K562 (cell line): Measurements from ENCODE around the gene OR4D9. TPM values are rescaled to one million over a fixed set of nuclear protein-coding genes. Genes with fewer than 3 reads are reported as not detected.

ENCODE experiments used
- CHD4 ChIP-seq: fragments of 200-600 bp; sonication (generic); IDR thresholded peaks from 3 replicates; pipeline ENCODE4 v1.6.1; 2012; ENCODE audit warnings: low read depth, mild to moderate bottlenecking, mixed read lengths, low read length, inconsistent platforms; ENCODE audit not compliant: insufficient read depth, insufficient replicate concordance, poor library complexity, severe bottlenecking
- CTCFL ChIP-seq: IDR thresholded peaks from 2 replicates; pipeline ENCODE4 v1.6.1; 2011; ENCODE audit warnings: borderline replicate concordance, low read depth, mild to moderate bottlenecking, moderate library complexity, low read length; ENCODE audit not compliant: insufficient read depth, poor library complexity, severe bottlenecking
- CUX1 ChIP-seq: fragments of 200-800 bp; sonication (Bioruptor generic); IDR thresholded peaks from 2 replicates; pipeline ENCODE4 v1.6.1; 2016; ENCODE audit warnings: missing genetic modification characterization, missing compliant biosample characterization
- JUN ChIP-seq, 2 experiments: sonication (generic) in 1 of 2; formaldehyde crosslinking in 1 of 2; IDR thresholded peaks; 2 replicates each; pipeline versions ENCODE4 v1.6.1 to v1.8.0; 2012 to 2022; ENCODE audit warnings: borderline replicate concordance in 2 of 2, mild to moderate bottlenecking in 2 of 2, improper control_type of control experiment in 1 of 2, low read depth in 1 of 2, low read length in 1 of 2, missing genetic modification reagents in 1 of 2
- LCOR ChIP-seq: sonication (generic); formaldehyde crosslinking; IDR thresholded peaks from 2 replicates; pipeline ENCODE4 v1.8.0; 2022; ENCODE audit warnings: mild to moderate bottlenecking, missing genetic modification reagents
- MTA3 ChIP-seq: fragments of 450-650 bp; formaldehyde crosslinking; IDR thresholded peaks from 2 replicates; pipeline ENCODE4 v1.6.1; 2017; ENCODE audit warnings: mild to moderate bottlenecking, borderline replicate concordance
- NR2C1 ChIP-seq, 2 experiments: fragments of 450-650 bp; IDR thresholded peaks; 2 replicates each; pipeline ENCODE4 v1.6.1; 2017; ENCODE audit warnings: mild to moderate bottlenecking in 2 of 2, antibody characterized with exemption in 1 of 2, inconsistent platforms in 1 of 2, missing compliant biosample characterization in 1 of 2, missing genetic modification characterization in 1 of 2
- NR2F6 ChIP-seq: fragments of 450-650 bp; formaldehyde crosslinking; IDR thresholded peaks from 2 replicates; pipeline ENCODE4 v1.4.0; 2020; ENCODE audit warnings: mild to moderate bottlenecking
- SIN3A ChIP-seq, 2 experiments: fragments of 150-350 bp in 1 of 2; IDR thresholded peaks; 2 replicates each; pipeline ENCODE4 v1.6.1; 2011 to 2016; ENCODE audit warnings: borderline replicate concordance in 2 of 2, low read depth in 2 of 2, low read length in 2 of 2, mild to moderate bottlenecking in 2 of 2, moderate library complexity in 2 of 2; ENCODE audit not compliant: control insufficient read depth in 1 of 2
- TCF3 ChIP-seq: sonication (generic); formaldehyde crosslinking; IDR thresholded peaks from 2 replicates; pipeline ENCODE4 v1.4.0; 2020; ENCODE audit warnings: mild to moderate bottlenecking, missing genetic modification reagents
- ZC3H8 ChIP-seq: fragments of 450-650 bp; IDR thresholded peaks from 2 replicates; pipeline ENCODE4 v1.6.1; 2017
- polyA plus RNA-seq, 8 experiments: library from polyadenylated mRNA; depleted of rRNA in 4 of 8; stranded (reverse) in 5 of 8; unstranded in 3 of 8; fragments of >200 nt; fragmentation: Nextera tagmentation in 2 of 8; fragmentation: Illumina TruSeq in 1 of 8; extraction: Ambion mirVana in 2 of 8; extraction: Trizol in 1 of 8; gene quantifications; 2 replicates each; pipeline versions ENCODE4 v1.2.1 to v1.2.3, GENCODE V29; 2011 to 2014; ENCODE audit warnings: inconsistent platforms in 1 of 8, missing spikeins in 1 of 8
- total RNA-seq, 7 experiments: library from RNA; depleted of rRNA in 6 of 7; stranded (reverse); fragments of >200 nt in 6 of 7; fragmentation: Illumina TruSeq in 2 of 7; extraction: Trizol in 2 of 7; gene quantifications; 2 replicates each; pipeline versions ENCODE4 v1.2.1 to v1.2.3, GENCODE V29; 2011 to 2021; ENCODE audit warnings: low replicate concordance in 1 of 7
- TF ChIP-seq, protein P1 (sequence below): fragments of 450-650 bp; conservative IDR thresholded peaks from 2 replicates; pipeline ENCODE4 v1.6.1; 2016; ENCODE audit warnings: missing genetic modification characterization, low read depth, mild to moderate bottlenecking, control low read depth, missing compliant biosample characterization
- TF ChIP-seq, protein P2 (sequence below): IDR thresholded peaks from 2 replicates; pipeline ENCODE4 v1.6.1; 2012; ENCODE audit warnings: low read depth, low read length, improper control_type of control experiment, borderline replicate concordance

Gene OR4D9
- total and polyA plus RNA-seq, 9 of the 15 experiments (the other 6 are each of a cell fraction or from before 2014, with no cell fraction given) = not detected

DNA sequence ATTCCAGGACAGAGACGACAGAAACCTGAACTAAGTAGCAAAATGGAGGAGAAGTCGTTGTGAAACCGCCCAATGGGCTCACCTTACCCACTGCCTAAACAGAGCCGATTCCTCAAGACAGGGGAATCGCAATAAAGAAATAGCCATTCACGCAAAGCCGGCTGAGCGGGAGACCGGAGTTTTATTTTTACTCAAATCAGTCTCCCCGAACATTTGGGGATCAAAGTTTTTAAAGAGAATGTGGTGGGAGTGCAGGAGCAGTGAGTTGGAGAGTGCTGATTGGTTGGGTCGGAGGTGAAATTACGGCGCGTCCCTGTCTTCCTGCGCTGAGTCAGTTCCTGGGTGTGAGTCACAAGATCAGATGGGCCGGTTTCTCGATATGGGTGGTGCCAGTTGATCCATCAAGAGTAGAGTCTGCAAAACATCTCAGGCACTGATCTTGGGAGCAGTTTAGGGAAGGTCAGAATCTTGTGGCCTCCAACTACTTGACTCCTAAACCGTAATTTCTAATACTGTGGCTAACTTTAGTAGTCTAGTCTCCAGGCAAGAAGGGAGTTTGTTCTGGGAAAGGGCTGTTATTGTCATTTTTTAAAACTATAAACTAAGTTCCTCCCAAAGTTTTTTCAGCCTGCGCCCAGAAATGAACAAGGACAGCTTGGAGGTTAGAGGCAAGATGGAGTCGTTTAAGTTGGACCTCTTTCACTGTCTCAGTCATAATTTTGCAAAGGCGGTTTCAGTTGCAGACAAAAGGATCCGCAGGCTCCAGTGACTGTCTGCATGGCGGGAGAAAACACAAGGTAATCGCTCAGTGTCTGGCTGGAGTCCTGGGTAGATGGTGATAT is 34.1 kb downstream of the OR4D9 start (continued):
- no peak for TF ChIP-seq CTCFL
- TF ChIP-seq CUX1 (CRISPR knock-in tag) = no peak
- TF ChIP-seq, protein P1, sequence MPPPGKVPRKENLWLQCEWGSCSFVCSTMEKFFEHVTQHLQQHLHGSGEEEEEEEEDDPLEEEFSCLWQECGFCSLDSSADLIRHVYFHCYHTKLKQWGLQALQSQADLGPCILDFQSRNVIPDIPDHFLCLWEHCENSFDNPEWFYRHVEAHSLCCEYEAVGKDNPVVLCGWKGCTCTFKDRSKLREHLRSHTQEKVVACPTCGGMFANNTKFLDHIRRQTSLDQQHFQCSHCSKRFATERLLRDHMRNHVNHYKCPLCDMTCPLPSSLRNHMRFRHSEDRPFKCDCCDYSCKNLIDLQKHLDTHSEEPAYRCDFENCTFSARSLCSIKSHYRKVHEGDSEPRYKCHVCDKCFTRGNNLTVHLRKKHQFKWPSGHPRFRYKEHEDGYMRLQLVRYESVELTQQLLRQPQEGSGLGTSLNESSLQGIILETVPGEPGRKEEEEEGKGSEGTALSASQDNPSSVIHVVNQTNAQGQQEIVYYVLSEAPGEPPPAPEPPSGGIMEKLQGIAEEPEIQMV = no peak; the same call in 1 of the 2 replicates
- TF ChIP-seq CHD4 = no peak
- TF ChIP-seq MTA3 = peak; percentile 90
- 0 out of 4 replicates have a peak, but pooled peaks of 1 of the 2 experiments have one; percentile 21 for TF ChIP-seq SIN3A (IDR thresholded peaks at IDR 0.05; ENCODE audit: borderline replicate concordance in 2 of 2, control insufficient read depth in 1 of 2, low read depth in 2 of 2, low read length in 2 of 2)
- TF ChIP-seq, protein P2, sequence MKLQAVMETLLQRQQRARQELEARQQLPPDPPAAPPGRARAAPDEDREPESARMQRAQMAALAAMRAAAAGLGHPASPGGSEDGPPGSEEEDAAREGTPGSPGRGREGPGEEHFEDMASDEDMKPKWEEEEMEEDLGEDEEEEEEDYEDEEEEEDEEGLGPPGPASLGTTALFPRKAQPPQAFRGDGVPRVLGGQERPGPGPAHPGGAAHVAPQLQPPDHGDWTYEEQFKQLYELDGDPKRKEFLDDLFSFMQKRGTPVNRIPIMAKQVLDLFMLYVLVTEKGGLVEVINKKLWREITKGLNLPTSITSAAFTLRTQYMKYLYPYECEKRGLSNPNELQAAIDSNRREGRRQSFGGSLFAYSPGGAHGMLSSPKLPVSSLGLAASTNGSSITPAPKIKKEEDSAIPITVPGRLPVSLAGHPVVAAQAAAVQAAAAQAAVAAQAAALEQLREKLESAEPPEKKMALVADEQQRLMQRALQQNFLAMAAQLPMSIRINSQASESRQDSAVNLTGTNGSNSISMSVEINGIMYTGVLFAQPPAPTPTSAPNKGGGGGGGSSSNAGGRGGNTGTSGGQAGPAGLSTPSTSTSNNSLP = peak; percentile 85
- peak; percentile 77 for TF ChIP-seq NR2C1 (IDR thresholded peaks at IDR 0.05)
- peak; percentile 54 for TF ChIP-seq NR2C1 (tag; IDR thresholded peaks at IDR 0.05)
- TF ChIP-seq TCF3 = no peak; the same call in 1 of the 2 replicates
- 0 out of 2 replicates have a peak, but pooled peaks have one; percentile 16 for TF ChIP-seq LCOR (CRISPR knock-in tag)
- peak; percentile 98 for TF ChIP-seq JUN (IDR thresholded peaks at IDR 0.05; ENCODE audit: borderline replicate concordance, low read depth, low read length)
- TF ChIP-seq JUN (CRISPR knock-in tag; IDR thresholded peaks at IDR 0.05; ENCODE audit: borderline replicate concordance) = no peak
- TF ChIP-seq ZC3H8 = peak; percentile 56; the same call in 1 of the 2 replicates
- no peak for TF ChIP-seq NR2F6
